ENCODE measurements around the gene AFF1. TPM values are rescaled to one million over a fixed set of nuclear protein-coding genes. Genes with fewer than 3 reads are reported as not detected.
"Not testable (repeated sequence)": the region's sequence is repeated elsewhere in the genome, so short reads cannot be mapped to it uniquely, and the experiment has no call there.

AFF1 gene
- total RNA-seq, 1 donor from 2014 or later = 47.4 TPM

- DNase-seq (ENCODE audit: extremely low read depth, low read depth, low spot score) = no peak
These were observed 73.0 kb downstream of the AFF1 start for GRCh38 chr4:87007528-87008446.

GRCh38 chr4:87009095-87009648 is 74.4 kb downstream of the AFF1 start:
- no peak for DNase-seq (ENCODE audit: extremely low read depth, low read depth, low spot score)

- DNase-seq (ENCODE audit: extremely low read depth, low read depth, low spot score) = no peak
These were observed 75.4 kb downstream of the AFF1 start for GRCh38 chr4:87010192-87010591.

DNA sequence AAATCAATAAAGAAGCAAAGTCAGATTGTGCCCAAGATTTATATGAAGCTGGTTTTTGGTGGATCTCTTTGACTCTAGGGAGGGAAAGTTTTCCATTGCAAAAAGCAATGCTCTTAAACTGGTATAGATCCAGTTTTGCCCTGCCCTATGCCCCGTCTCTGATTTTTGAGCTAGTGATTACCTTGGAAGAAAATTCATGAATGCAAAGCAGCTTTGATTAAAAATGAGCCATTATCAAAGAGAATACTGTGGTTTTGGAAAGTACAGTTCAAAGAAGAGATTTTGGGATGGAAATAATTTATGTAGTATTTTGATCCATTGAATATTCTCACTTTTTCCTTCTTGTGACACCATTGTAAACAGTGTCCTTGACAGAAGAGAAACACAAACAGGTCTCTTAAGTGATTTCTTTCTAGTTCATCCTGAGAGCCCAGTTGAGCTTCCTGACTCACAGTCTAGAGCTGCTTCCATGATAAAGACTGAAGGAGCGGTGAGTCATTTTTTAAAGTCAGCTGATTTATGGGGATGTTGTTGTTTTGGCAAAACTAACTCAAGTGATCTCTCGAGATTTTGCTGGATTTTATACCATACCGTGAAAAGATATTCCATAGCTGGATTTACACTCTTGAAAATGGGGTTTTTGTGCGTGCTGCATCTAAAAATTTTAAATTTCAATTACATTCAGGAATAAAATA is 76.7 kb downstream of the AFF1 start:
- peak; percentile 89 for DNase-seq (ENCODE audit: extremely low read depth, low read depth, low spot score)

GRCh38 chr4:87012265-87012953 is 77.6 kb downstream of the AFF1 start:
- no peak for DNase-seq (ENCODE audit: extremely low read depth, low read depth, low spot score)

DNA sequence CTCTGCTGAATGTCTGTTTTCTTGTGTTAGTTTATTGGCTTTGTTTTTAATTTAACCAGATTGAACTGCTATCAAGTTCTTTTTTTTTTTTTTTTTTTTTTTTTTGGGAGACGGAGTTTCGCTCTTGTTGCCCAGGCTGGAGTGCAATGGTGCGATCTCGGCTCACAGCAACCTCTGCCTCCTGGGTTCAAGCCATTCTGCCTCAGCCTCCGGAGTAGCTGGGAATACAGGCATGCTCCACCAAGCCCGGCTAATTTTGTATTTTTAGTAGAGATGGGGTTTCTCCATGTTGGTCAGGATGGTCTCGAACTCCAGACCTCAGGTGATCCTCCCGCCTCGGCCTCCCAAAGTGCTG is 78.1 kb downstream of the AFF1 start:
- not testable (repeated sequence) for DNase-seq (ENCODE audit: extremely low read depth, low read depth, low spot score)

DNA sequence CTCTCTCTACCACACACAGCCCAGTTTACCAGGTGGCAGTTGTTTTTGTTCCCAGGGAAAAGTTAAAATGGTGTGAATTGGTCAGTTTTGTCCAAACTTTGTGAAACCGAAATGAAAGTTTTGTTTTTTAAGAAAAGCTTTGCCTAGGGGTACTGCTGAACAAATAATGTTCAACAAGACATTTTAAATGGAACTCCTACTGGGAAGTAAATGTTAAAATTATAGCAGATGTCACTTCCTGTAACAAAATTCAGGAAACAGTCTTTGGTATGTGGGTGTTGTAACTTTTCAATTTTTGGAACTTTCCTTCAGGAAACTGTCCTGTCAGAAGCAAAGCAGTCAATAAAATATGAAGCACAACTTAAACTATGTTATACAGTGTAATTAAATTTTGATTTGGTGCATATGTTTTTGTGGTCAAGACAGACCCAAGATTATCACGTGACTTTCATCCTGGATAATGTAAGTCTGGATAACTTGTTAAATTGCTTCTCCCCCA is 79.5 kb downstream of the AFF1 start:
- DNase-seq (ENCODE audit: extremely low read depth, low read depth, low spot score) = no peak

DNA sequence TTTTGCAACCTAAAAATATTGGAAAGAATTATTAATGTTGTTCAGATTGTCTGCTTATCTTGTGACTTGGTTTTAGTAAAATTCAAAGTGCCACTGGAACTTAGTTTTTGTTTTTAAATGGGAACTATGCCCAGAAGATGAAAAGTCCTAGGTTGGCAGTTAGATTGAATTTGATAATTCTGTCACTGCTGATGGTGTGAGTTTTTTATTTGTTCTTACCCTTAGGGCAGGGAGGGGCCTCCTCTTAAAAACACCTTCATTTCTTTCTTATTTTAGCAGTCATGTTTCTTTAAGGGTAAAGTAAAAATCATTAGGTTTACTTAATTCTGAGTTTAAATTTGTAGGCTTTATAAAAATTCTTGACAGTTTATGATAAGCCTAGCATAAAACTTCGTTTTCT is 80.6 kb downstream of the AFF1 start:
- DNase-seq (ENCODE audit: extremely low read depth, low read depth, low spot score) = no peak

- no peak for DNase-seq (ENCODE audit: extremely low read depth, low read depth, low spot score)
These were observed 83.0 kb downstream of the AFF1 start for GRCh38 chr4:87017580-87018342.

- no peak for DNase-seq (ENCODE audit: extremely low read depth, low read depth, low spot score)
These were observed 83.9 kb downstream of the AFF1 start for GRCh38 chr4:87018753-87019152.

- DNase-seq (ENCODE audit: extremely low read depth, low read depth, low spot score) = no peak
These were observed 84.5 kb downstream of the AFF1 start for GRCh38 chr4:87019246-87019791.

DNA sequence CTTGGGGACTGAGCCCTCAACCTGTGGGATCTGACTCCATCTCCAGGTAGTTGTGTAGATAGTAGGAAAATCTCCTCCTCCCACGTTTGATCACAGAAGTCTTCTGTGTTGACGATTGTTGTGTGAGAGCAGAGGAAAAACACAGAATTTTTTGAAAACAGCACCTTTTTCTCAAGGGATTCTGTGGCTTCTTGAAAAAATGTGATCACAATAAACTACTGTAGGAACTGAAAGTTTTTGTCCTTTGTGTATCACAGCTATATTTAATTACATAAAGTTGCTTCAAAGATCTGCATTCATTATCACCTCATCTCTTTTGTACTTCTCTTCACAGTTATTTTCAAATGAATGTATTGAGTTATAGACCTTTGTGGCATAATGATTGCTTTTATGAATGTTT is 85.1 kb downstream of the AFF1 start:
- DNase-seq (ENCODE audit: extremely low read depth, low read depth, low spot score) = no peak

- no peak for DNase-seq (ENCODE audit: extremely low read depth, low read depth, low spot score)
These were observed 89.4 kb downstream of the AFF1 start for GRCh38 chr4:87024201-87024600.

DNA sequence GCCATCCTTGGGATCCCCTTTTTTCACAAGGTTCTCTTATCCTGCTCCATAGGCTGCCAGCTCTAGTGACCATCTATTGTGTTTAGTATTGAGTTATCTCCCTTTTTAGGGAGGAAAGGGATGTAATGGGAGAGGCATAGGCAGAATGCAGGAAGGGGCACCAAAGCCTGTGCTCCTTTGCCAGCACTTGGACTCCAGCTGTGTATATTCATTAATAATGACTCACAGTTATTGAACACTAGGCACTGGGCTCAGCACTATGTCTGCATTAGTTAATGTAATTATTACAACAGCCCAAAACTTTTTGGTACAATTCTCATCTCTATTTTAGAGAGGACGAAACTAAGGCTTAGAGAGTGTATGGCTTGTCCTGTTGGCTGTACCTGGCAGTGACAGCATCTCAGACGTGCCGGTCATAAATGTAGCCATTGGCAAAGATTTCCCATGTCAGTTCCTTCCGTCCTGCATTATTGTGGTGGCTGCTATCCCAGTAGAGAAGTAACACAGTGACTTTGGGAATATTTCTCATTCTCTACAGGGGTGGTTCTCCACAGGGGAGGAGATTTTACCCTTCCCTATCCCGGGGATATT is 90.3 kb downstream of the AFF1 start:
- no peak for DNase-seq (ENCODE audit: extremely low read depth, low read depth, low spot score)

DNA sequence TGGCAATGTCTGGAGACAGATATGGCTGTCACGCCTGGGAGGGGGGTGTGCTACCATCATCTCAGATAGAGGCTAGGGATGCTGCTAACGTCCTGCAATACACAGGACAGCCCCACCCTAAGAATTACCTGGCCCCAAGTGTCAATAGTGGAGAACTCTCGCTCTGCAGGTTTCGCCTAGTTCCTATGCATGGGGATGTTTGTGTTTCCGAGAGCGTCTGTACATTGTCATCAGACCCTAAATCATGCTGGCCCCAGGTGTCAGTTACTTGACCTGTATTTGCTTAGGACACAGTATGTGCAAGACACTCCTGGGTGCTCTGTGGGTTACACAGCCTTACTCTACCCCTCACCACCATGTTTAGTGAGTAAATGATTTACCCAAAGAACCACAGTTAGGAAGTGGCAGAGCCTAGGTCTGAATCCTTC is 90.8 kb downstream of the AFF1 start:
- DNase-seq (ENCODE audit: extremely low read depth, low read depth, low spot score) = no peak

DNA sequence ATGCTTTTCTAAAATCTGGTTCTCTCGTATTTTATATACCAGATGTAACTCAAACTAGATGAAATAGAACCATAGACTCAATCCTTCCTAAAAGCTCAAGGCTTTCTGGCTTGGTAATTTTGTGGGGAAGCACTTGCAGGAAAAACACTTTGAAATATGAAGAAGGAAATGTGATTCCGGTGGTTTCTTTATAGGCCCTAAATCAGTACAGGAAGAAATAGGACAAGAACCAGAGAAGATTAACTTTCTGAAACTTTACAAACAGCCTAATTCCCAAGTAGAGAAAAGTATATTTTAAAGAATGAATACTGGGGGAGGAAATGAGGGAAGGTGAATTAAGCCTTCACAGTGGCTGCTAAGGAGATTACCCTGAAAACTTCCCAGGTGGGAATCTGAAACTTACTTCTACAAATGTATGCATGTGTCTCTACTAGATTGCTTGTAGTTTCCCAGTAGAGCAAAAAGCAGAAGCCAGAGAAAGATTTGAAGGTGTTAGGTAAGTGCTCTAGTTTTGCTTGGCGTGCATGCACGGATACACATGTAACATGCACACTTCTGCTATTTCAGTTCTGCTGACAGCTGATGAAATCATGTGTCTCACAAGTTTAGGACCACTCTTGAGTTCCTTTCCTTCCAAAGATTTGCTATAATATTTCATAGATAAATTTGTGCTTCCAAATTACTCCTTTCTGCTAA is 92.1 kb downstream of the AFF1 start:
- DNase-seq (ENCODE audit: extremely low read depth, low read depth, low spot score) = no peak

DNA sequence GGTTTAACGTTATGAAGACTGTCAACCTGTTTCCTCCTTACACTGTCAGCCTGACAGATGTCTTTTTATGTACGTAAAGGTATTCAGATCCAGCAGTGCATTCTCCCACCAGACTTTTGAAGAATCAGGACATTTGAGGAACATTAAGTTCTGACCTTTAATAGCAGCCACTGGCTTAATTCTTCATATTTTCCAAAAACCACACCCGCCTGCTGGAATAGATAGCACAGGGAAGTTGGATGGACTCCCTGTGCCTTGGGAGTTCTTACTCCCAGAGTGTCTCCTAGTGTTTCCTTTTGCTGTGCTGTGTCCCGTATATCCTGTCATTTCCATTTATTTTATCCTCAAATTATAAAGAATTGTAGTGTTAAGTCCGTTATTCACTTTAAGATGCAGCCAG is 94.5 kb downstream of the AFF1 start:
- DNase-seq (ENCODE audit: extremely low read depth, low read depth, low spot score) = no peak

DNA sequence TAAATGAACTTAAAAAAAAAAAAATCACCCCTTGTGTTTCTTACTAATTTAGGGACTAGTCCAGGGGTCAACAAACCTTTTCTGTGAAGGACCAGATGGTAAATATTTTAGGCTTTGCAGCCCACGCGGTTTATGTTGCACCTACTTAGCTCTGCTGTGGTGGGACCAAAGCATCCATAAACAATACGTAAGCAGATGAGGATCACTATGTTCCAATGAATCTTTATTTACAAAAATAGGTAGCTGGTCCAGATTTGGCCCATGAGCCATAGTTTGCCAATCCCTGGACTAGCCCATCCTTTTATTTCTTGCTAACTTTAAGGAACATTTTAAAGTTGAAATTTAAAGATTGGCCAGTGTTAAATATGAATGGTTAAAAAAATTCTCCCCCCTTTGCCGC is 95.3 kb downstream of the AFF1 start:
- DNase-seq (ENCODE audit: extremely low read depth, low read depth, low spot score) = no peak
